Measurements from ENCODE around the gene KAZN. TPM values are rescaled to one million over a fixed set of nuclear protein-coding genes. Genes with fewer than 3 reads are reported as not detected.

Gene KAZN
- polyA plus RNA-seq, 1 experiment = 5.5 TPM

DNA sequence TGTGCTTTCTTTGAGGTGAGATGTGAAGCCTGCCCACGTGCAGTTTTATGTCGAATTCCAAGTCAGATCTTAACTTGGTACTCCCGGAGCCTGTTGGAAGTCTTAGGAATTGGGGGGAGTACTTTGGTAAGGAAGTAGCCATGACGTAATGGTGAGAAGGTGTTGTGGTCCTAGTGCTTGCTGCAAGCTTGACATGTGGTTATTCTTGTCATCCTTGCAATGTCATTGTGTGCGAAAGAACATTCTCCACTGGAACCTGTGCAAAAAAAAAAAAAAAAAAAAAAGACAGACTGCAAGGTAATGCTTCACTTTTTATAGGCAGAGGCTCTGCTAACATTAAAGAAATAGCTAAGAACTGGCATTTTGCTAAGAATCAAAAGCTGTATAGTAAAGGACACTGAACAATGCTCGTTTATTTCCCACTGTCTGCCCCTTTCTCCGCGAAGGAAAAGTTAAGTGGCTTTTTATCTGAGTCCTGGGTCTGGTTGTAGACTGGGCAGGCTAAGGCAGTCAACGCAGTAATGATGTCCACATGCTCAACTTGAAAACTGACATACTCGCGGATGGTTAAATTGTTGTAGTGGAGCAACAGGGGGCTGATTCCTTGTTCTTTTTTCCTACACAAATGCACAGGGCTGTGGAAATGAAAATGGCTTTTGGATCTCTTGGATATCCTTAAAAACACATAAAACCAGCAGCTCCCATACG is 2.1 kb downstream of the KAZN start:
- TF ChIP-seq, protein P1, sequence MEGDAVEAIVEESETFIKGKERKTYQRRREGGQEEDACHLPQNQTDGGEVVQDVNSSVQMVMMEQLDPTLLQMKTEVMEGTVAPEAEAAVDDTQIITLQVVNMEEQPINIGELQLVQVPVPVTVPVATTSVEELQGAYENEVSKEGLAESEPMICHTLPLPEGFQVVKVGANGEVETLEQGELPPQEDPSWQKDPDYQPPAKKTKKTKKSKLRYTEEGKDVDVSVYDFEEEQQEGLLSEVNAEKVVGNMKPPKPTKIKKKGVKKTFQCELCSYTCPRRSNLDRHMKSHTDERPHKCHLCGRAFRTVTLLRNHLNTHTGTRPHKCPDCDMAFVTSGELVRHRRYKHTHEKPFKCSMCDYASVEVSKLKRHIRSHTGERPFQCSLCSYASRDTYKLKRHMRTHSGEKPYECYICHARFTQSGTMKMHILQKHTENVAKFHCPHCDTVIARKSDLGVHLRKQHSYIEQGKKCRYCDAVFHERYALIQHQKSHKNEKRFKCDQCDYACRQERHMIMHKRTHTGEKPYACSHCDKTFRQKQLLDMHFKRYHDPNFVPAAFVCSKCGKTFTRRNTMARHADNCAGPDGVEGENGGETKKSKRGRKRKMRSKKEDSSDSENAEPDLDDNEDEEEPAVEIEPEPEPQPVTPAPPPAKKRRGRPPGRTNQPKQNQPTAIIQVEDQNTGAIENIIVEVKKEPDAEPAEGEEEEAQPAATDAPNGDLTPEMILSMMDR (IDR thresholded peaks at IDR 0.05; ENCODE audit: insufficient read depth, low read depth, low read length) = no peak
- Histone ChIP-seq H3K27me3 (ENCODE audit: control insufficient read depth, insufficient read depth, low read length) (peaks cover 2% of the 10 kb centered on the region; the same call in 1 of the 2 replicates), H3K4me3 (ENCODE audit: low read depth, low read length) (no peak overlapping the region), H3K36me3 (ENCODE audit: control insufficient read depth, insufficient read depth, low read length) (no peaks in the 10 kb centered on the region)
- POLR2A ChIA-PET = no interaction called here
- CTCF ChIA-PET = interaction anchor here (0.6 to 1.3 kb wide), 2 partner anchors 22 to 43 kb away, joined by 4 read pairs; no protein-coding TSS in a partner anchor
- DNase-seq (ENCODE audit: low read depth) = no peak

DNA sequence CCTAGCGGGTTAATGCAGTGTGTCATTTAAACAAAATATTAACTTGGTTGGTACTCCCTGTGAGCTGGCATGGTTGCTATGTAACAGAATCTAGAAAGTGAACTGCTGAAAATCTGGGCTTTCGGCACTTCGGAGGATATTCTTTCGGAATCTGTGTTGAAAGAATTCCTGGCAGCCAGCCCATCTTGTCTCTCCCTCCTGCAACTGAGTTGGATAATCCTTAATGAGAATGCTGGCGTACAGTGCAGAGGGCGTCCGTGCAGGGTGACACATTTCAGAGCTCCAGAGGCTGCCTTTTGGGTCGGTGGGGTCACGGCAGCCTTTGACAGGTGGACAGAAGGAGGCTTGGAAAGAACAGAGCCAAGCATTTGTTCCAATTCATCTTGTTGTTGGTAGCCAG is 3.7 kb downstream of the KAZN start:
- CTCF ChIA-PET = no interaction called here
- DNase-seq (ENCODE audit: low read depth) = no peak
- peaks cover 2% of the 10 kb centered on the region; the same call in 1 of the 2 replicates for H3K27me3 ChIP-seq (ENCODE audit: control insufficient read depth, insufficient read depth, low read length)

DNA sequence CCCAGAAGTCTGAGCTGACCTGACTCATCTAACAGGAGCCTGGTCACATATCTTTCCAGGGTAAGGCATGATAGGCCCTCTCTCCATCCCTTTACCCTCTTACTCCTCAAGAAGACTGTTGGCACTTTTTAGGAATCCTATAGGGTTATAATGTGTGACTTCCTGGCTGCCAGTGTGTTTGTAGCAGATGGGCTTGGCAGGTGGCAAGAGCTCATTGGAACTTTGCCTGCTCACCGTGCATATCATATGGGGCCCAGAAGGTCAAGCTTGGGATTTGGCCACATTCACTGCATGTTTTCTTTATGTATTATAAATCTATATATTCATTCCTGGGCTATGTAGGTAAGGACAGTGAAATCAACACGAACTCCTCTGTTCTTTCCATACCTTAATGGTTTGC is 5.2 kb downstream of the KAZN start:
- CTCF ChIA-PET = no interaction called here
- Histone ChIP-seq H3K27me3 (ENCODE audit: control insufficient read depth, insufficient read depth, low read length) (peaks cover 2% of the 10 kb centered on the region; the same call in 1 of the 2 replicates), H3K4me3 (ENCODE audit: low read depth, low read length) (no peak overlapping the region), H3K36me3 (ENCODE audit: control insufficient read depth, insufficient read depth, low read length) (no peaks in the 10 kb centered on the region)
- POLR2A ChIA-PET = no interaction called here
- TF ChIP-seq, protein P1 (IDR thresholded peaks at IDR 0.05; ENCODE audit: insufficient read depth, low read depth, low read length) = no peak
- no peak for DNase-seq (ENCODE audit: low read depth)

More for the DNA sequence above, 3.7 kb downstream of the KAZN start:
- Histone ChIP-seq H3K4me3 (ENCODE audit: low read depth, low read length) (no peak overlapping the region), H3K36me3 (ENCODE audit: control insufficient read depth, insufficient read depth, low read length) (no peaks in the 10 kb centered on the region)
- TF ChIP-seq, protein P1 (IDR thresholded peaks at IDR 0.05; ENCODE audit: insufficient read depth, low read depth, low read length) = no peak
- POLR2A ChIA-PET = no interaction called here

DNA sequence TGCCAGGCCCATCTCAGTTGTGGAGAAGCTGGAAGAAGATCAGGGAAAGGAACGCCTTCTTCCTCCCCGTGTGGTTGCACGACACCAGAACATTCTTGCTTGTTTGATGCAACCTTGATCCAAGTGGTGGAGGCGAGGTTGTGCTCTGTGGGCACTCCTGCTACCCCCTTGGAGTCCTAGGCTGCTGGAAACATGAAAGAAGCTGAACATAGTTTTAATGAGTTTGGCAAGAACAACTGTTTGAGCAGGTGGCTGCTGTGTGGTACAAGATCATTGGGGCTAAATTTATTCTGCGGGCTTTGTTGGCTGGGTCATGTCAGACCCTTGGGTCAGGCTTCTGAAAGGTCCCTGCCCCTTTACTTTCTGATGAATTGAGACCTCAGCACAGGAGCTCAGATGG is 5.9 kb downstream of the KAZN start:
- TF ChIP-seq, protein P1 (IDR thresholded peaks at IDR 0.05; ENCODE audit: insufficient read depth, low read depth, low read length) = no peak
- Histone ChIP-seq H3K36me3 (ENCODE audit: control insufficient read depth, insufficient read depth, low read length) (no peaks in the 10 kb centered on the region), H3K27me3 (ENCODE audit: control insufficient read depth, insufficient read depth, low read length) (peaks cover under 1% of the 10 kb centered on the region; the same call in 1 of the 2 replicates), H3K4me3 (ENCODE audit: low read depth, low read length) (no peak overlapping the region)
- no peak for DNase-seq (ENCODE audit: low read depth)
- ChIA-PET CTCF (no interaction called here), POLR2A (no interaction called here)

DNA sequence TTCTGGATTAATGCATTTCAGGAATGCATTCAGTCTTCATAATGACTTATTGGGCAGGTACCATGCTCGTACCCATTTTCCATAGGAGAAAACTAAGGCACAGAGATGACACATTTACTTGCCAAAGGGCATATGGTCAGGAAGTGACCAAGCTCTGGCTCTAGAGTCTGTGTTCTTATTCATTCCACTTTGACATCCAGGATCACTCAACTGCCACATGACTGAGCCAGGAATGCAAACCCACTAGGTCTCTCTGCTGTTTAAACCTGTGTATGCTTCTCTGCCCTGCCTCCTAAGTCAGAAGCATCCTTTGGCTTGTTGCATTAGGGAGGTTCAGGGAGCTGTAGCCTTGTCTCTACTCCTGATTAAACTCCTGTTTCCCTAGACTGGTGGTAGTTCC is 7.5 kb downstream of the KAZN start:
- Histone ChIP-seq H3K27me3 (ENCODE audit: control insufficient read depth, insufficient read depth, low read length) (no peaks in the 10 kb centered on the region), H3K4me3 (ENCODE audit: low read depth, low read length) (no peak overlapping the region), H3K36me3 (ENCODE audit: control insufficient read depth, insufficient read depth, low read length) (no peaks in the 10 kb centered on the region)
- CTCF ChIA-PET = no interaction called here
- TF ChIP-seq, protein P1 (IDR thresholded peaks at IDR 0.05; ENCODE audit: insufficient read depth, low read depth, low read length) = no peak
- POLR2A ChIA-PET = no interaction called here
- no peak for DNase-seq (ENCODE audit: low read depth)

Data from BJ (cell line).